GM21526 (cell line): ENCODE results near the gene USP25.
A peak's percentile ranks its signal among the peaks of the same experiment; 100 is the strongest.

ENCODE experiments used
- ATAC-seq: cut with Tn5 transposase; IDR thresholded peaks from one replicate; pipeline ENCODE4 v1.9.1; 2021; ENCODE audit warnings: moderate library complexity; ENCODE audit not compliant: unreplicated experiment, low FRiP score

The USP25 gene, protein sequence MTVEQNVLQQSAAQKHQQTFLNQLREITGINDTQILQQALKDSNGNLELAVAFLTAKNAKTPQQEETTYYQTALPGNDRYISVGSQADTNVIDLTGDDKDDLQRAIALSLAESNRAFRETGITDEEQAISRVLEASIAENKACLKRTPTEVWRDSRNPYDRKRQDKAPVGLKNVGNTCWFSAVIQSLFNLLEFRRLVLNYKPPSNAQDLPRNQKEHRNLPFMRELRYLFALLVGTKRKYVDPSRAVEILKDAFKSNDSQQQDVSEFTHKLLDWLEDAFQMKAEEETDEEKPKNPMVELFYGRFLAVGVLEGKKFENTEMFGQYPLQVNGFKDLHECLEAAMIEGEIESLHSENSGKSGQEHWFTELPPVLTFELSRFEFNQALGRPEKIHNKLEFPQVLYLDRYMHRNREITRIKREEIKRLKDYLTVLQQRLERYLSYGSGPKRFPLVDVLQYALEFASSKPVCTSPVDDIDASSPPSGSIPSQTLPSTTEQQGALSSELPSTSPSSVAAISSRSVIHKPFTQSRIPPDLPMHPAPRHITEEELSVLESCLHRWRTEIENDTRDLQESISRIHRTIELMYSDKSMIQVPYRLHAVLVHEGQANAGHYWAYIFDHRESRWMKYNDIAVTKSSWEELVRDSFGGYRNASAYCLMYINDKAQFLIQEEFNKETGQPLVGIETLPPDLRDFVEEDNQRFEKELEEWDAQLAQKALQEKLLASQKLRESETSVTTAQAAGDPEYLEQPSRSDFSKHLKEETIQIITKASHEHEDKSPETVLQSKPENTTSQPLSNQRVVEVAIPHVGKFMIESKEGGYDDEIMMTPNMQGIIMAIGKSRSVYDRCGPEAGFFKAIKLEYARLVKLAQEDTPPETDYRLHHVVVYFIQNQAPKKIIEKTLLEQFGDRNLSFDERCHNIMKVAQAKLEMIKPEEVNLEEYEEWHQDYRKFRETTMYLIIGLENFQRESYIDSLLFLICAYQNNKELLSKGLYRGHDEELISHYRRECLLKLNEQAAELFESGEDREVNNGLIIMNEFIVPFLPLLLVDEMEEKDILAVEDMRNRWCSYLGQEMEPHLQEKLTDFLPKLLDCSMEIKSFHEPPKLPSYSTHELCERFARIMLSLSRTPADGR

DNA sequence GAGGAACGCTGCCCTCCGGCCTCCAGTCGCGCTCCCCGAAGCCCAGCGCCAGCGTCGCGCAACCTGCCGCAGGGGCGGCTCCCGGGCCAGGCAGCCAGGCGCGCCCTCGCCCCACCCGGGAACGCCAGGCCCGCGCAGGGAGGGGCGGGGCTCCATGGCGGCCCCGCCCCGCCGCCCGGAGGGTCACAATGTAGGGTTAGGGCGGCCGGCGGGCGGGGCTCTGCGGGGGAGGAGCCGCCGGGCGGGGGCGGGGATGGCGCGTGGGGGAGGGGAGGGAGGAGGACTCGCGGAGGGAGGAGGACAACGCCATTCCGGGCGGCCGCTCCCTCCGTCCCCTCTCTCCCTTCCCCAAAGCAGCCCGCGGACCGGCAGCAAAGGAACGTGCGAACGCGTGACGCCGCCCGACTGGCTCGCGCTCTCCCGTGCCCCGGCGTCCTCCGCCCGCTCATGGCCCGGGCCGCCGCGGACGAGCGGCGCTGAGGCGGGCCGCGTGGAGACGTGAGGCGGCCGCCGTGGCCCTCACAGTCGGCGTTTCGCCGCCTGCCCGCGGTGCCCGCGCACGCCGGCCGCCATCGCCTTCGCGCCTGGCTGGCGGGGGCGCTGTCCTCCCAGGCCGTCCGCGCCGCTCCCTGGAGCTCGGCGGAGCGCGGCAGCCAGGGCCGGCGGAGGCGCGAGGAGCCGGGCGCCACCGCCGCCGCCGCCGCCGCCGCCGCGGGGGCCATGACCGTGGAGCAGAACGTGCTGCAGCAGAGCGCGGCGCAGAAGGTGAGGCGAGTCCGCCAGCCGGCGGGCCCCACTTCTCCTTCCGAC is at the start of gene USP25:
Gene USP25 (plus strand): TSS at position 309 of the 810 bp plus-strand sequence. CDS start 412 bp downstream, at position 721.
- ATAC-seq, result peak; percentile 71

DNA sequence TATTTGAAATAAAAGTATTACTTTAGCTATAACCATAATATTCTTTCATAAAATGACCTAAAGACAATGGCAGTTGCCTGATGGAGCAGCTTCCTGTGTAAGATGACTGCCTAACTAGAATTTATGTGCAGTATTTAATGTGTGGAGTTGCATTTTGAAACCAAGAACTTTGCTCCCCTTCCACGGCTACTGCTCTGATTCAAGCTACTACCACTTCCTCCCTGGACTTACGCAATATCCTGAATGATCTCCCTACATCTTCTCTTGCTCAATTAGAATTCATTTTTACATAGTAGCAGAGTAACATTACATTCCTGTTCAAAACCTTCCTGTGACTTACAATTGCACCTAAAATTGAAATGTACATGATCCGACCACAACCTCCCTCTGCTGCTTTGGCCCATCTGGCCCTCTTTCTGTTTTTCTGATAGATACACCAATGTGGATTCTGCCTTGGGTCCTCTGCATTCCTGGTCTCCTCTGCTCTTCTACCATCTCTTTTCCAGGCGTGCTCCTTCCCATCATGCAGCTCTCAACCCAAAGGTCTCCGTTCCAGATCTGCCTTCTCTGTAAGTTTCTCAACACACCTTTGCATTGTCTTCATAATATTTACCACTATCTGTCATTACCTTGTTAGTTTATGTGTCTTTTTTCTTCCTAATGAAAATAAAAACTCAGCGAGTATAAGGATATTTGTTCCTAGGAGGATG is 47.4 kb upstream of the USP25 start:
- ATAC-seq, result no peak

DNA sequence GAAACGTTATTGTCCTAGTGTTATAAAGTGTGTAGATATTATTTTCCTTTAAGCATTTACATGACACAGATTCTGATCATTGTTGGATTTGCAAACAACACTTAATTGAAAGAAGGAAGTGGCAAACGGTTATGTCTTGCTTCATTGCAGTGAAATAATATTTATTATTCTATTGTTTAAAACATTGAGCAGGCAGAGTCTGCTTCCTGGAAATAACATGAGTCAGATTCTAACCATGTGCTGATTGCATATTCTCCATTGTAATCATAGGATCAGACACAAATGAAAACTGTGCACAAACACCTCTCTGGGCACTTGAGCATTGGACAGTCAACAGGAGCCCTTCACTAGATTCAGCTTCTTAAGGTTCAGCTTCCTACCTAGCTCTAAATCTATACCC is 46.8 kb upstream of the USP25 start:
- ATAC-seq, result no peak

DNA sequence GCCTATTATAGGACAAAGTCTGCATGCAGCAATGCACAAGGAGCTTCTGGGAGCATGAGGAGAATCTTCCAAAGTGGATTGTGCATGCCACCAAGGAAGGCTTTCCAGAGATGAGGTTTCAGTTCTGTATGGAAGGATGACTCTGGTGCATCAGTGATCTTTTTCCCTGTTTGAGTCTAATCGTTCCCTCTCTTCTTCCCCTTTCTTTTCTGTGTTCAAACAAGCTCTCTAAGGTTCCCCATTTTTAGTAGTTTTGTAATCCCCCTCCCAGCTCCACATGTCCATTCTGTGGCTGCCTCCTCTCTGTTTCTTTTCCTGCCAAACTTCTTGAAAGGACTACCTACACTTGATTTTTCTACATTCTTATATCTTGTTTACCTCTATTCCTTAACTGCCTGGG is 43.3 kb upstream of the USP25 start:
- no peak for ATAC-seq

DNA sequence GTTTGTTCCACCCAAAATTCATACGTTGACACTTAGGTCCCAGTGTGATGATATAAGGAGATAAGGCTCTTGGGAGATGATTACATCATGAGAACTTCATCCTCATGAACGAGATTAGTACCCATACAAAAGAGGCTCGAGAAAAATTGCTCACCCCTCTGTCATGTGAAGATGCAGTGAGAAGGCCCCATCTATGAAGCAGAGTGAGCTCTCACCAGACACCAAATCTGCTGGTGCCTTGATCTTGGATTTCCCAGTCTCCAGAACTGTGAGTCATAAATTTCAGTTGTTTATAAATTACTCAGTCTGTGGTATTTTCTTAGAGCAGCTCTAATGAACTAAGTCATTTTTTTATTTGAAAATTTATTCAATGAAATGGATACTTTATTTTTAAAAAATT is 42.6 kb upstream of the USP25 start:
- ATAC-seq, result no peak

DNA sequence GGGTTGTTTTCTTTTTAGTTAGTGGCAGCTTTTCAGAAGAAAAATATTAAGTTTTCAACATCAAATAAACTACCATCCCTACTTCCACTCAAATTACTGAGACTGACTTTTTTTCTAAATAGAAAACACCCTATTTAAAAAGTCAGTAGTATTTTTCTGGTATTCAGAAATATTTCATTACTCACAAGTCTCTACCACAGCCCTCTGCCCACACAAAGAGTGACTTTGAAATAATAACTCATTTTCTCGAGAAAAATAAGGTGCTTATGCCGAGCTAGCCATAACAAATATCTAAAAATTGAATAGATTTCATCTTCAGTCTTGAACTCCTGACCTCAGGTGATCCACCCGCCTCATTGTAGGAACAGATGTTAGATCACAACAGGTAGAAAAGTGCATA is 41.8 kb upstream of the USP25 start:
- no peak for ATAC-seq

DNA sequence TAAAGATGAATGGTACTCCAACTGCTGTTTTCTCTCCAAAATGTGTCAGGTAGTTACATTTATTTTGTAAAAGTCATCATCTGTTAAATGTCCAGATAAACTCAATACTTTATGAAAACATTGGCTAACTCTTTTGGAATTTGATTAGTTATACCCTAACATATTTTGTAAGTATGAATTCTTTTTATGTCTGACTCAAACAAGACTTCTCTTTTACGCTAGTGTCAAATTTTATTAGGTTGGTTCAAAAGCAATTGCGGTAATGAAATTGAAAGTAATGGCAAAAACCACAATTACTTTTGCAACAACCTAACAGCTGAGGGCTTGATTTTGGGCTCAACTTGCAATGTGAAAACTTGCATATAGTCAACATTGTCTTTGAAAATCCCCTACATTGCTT is 41.0 kb upstream of the USP25 start:
- ATAC-seq, result no peak

DNA sequence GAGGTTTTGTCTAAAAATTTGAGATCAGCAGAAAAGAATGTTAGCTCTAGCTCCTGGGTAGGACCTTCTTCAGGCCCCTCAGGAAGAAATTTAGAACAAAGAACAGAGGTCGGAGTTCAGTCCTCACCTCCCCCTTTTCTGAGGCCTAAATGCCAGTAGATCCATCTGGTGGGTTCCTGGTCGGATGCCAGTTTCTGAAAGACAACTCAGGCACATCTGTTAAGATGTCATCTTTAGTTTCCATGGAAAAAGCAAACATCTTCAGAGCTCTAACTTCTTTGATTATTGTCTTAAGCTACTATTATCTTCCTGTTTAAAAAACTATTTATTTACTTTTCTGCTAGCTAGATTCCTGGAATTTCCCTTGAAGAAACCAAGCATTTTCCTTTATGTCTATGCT is 37.1 kb upstream of the USP25 start:
- ATAC-seq, result no peak

DNA sequence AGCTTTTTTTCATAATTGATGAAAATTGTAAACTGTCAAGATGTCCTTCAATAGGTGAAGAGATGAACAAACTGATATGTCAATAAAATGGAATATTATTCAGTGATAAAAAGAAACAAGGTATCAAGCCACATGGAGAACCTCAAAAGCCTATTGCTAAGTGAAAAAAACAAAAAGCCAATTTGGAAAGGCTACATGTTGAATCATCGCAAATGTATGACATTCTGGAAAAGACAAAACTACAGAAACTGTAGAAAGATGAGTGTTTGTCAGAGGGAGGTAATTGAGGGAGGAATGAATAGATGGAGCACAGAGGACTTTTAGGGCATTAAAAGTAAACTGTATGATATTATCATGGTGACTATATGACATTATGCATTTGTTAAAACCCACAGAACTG is 34.5 kb upstream of the USP25 start:
- no peak for ATAC-seq

DNA sequence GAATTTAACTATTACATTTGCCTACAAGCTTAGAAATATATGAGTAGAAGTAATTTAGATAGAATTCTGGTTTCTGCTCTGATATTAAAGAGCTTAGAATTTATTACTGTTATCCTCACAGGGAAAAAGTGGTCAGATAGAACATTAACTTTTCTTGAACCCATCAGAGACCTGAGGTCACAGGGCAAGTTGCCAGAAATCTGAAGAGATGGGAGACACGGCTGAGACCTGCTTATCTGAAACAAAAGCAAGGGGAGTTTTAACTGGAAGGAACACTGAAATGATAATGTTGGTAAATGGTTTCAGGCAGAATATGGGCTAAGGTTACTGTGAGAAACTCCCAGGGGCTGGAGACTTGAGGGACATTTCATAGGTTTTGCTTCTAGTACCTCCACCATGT is 28.0 kb upstream of the USP25 start:
- no peak for ATAC-seq

DNA sequence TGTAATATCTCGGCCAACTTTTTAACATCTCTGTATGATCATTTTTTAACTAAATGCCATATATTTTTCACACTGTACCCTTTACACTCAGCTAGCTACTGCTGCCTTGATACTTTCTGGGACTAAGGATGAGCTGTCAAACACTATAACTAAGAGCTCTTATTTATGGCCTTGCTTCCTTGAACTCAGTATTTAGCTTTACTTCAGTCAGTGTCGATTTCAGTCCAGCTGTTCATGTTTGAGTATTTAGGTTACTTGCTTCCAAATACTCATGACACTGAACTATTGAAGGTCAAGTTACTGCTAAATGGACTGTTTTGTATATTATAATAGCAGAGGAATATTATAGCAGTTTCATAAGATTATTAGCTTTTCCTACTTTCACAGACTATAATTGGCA is 25.9 kb upstream of the USP25 start:
- no peak for ATAC-seq

DNA sequence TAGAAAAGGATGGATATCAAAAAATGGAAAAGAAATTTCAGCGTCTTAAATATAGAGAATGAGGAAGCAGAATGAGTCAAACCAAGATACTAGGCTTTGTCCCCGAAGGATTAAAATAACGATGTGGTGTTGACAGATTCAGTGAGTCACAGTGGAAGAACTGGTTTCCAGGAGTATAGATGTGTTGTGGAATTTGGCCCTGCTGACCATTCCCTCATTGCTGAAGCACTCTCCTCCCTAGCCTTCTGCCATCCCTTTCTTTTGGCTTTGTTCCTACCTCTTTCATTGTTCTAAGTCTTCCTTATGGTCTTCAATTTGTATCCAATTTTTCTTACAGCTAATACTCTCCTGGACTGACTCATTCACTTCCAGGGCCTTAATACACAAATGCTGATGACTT is 23.1 kb upstream of the USP25 start:
- ATAC-seq, result no peak

DNA sequence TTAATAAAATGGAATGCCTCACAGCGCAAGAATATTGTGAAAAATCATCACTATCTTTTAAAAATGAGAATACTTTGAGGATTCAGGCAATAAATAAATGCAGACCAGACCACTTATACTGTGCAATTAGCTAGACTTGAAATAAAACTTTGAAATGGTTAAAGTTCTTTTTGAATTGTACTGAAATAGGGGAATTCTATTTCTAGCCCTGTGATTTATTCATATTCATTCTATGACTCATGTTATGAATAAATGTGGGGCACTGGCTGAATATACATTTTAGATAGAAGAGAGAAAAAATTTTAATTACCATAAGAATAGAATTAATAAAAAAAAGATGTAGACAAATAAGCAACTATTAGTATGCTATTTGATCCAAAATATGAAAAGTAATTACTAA is 16.4 kb upstream of the USP25 start:
- ATAC-seq, result no peak

DNA sequence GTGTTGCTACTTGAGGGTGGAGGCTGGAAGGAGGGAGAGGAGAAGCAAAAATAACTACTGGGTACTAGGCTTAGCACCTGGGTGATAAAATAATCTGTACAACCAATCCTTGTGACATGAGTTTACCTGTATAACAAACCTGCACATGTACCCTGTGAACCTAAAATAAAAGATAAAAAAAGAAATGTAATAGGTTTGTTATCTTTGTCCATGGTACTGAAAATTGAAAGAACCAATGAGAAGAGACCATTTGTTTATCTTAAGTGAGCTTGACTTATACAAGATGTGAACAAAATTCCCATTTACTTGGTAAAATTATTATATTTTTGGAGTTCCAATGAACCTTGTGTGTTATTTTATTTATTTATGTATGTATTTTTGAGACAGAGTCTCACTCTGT is 11.1 kb upstream of the USP25 start:
- ATAC-seq, result no peak

DNA sequence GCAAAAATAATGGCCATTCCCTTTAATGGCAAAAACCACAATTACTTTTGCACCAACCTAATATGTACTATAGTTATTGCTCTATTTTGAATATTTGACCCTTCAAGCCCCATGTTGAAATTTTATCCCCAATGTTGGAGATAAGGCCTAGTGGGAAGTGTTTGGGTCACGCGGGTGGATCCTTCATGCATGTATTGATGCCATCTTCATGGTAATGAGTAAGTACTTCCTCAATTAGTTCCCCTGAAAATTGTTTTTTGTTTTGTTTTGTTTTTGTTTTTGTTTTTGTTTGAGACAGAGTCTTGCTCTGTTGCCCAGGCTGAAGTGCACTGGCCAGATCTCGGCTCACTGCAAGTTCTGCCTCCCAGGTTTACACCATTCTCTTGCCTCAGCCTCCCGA is 9.8 kb upstream of the USP25 start:
- no peak for ATAC-seq

DNA sequence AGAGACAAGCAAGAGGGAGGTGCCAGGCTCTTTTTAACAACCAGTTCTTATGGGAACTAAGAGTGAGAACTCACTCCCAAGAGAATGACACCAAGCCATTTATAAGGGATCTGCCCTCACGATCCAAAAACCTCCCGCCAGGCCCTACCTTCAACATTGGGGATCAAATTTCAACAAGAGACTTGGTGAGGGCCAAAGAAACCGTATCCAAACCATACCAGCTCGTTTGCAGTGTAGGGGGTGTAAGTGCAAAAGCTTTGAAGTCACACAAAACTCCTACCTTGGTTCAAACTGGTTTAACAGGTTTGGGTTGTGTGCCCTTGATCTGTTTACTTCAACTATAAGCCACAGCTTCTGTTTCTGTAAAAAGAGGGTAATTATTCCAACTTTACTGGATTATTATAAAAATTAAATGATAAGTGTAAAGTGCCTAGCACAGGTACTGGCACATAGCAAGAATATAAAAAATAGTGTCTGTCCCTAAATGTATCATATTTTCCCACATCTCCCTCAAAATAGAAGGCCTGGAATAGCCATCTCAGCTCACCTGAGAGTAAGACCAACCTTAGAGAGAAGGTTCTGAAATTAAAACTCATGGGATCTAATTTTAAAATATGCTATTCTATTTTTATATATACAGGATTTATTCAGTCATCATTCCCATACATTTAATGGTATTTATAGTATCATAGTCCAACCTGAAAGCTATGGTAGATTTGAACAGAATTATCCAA is 7.0 kb upstream of the USP25 start:
- ATAC-seq, result no peak

DNA sequence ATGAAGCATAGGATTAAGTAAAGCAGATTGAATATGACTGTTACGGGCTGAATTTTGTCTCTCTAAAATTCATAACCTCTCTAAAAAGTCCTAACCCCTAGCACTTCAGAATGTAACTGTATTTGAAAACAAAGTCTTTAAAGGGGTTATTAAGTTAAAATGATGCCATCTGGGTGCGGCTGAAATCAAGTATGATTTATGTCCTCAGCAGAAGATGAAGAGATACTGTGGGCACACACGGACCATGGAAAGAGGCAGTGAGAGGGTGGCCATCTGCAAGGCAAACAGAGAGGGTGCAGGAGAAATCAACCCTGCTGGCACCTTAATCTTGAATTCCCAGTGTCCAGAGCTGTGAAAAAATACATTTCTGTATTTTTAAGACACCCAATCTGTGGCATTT is 3.8 kb upstream of the USP25 start:
- no peak for ATAC-seq

DNA sequence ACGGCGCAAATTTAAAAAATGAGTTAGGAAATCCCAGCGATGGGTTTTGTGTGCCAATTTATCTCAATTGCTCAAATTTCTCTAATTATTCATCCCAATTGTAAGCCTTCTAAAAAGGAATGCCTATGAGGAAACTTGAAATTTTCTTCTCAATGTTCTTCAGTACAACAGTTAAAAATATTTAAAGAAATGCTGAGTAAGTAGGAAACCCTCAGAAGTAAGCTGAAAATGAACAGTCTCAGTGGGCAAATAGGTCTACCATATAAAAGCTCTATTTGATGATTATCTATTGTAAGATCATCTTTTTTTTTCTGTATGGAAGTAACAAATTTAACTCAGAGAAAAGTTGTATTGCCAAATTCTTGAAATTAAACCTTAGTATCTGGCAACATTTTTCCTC is 1.7 kb upstream of the USP25 start:
- no peak for ATAC-seq

DNA sequence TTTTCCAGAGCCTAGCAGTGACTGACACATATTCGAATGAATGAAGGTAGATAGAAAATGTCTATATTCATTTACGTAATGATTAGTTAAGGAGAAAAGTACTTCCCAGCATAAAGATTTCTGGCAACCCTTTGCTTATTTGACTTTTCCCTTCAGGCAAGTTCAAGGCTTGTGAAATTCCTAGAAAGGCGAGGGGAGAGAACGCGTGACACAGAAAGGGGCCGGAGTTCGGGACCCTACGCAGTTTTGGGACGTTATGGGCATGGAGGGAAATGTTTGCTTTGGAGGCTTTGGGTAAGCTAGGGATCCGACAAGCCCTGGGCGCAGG is 472 bp upstream of the USP25 start:
- ATAC-seq, result no peak
